Measurements from ENCODE around the gene HAGHL.

HAGHL gene

GRCh38 chr16:754656-755055 lies 27.8 kb downstream of the HAGHL start:
- no peak for DNase-seq (ENCODE audit: low read depth in 2 of 2)

GRCh38 chr16:756428-756827 lies 29.5 kb downstream of the HAGHL start:
- DNase-seq (ENCODE audit: low read depth in 2 of 2): no peak

- DNase-seq (ENCODE audit: low read depth in 2 of 2): no peak
Measured at GRCh38 chr16:759110-759910, 32.4 kb downstream of the HAGHL start.

- DNase-seq (ENCODE audit: low read depth in 2 of 2): no peak
Measured at GRCh38 chr16:760065-760464, 33.2 kb downstream of the HAGHL start.

GRCh38 chr16:760545-761343 lies 33.8 kb downstream of the HAGHL start, which contains the start of gene MSLN:
Gene MSLN (plus strand): TSS chr16:760734. CDS start chr16:762681, 1,947 bp downstream.
- DNase-seq (ENCODE audit: low read depth in 2 of 2): no peak

- no peak for DNase-seq (ENCODE audit: low read depth in 2 of 2)
Measured at GRCh38 chr16:761625-762513, 35.0 kb downstream of the HAGHL start.

GRCh38 chr16:762595-763268 lies 35.8 kb downstream of the HAGHL start:
- DNase-seq (ENCODE audit: low read depth in 2 of 2): no peak

- DNase-seq (ENCODE audit: low read depth in 2 of 2): no peak
Measured at GRCh38 chr16:763369-764183, 36.7 kb downstream of the HAGHL start.

- DNase-seq (ENCODE audit: low read depth in 2 of 2): no peak
Measured at GRCh38 chr16:764184-764750, 37.4 kb downstream of the HAGHL start.

- DNase-seq (ENCODE audit: low read depth in 2 of 2): no peak
Measured at GRCh38 chr16:764848-765487, 38.1 kb downstream of the HAGHL start.

GRCh38 chr16:765488-765865 lies 38.6 kb downstream of the HAGHL start:
- DNase-seq (ENCODE audit: low read depth in 2 of 2): no peak

- DNase-seq (ENCODE audit: low read depth in 2 of 2): no peak
Measured at GRCh38 chr16:766008-766819, 39.3 kb downstream of the HAGHL start.

- DNase-seq (ENCODE audit: low read depth in 2 of 2): no peak
Measured at GRCh38 chr16:766820-767640, 40.1 kb downstream of the HAGHL start.

- DNase-seq (ENCODE audit: low read depth in 2 of 2): no peak
Measured at GRCh38 chr16:767743-768235, 40.9 kb downstream of the HAGHL start.

- no peak for DNase-seq (ENCODE audit: low read depth in 2 of 2)
Measured at GRCh38 chr16:768428-768827, 41.5 kb downstream of the HAGHL start.

- DNase-seq (ENCODE audit: low read depth in 2 of 2): no peak
Measured at GRCh38 chr16:769184-769784, 42.4 kb downstream of the HAGHL start.

- DNase-seq (ENCODE audit: low read depth in 2 of 2): no peak
Measured at GRCh38 chr16:769934-770333, 43.0 kb downstream of the HAGHL start.
